Progenitor cell of endocrine pancreas (in vitro differentiated cells): Measurements from ENCODE around the gene HCRT. TPM values are rescaled to one million over a fixed set of nuclear protein-coding genes. Genes with fewer than 3 reads are reported as not detected.
A peak's percentile ranks its signal among the peaks of the same experiment; 100 is the strongest.
"Not testable (repeated sequence)": the region's sequence is repeated elsewhere in the genome, so short reads cannot be mapped to it uniquely, and the experiment has no call there.

Experiments used
- DNase-seq: peaks from one replicate; pipeline ENCODE4 v3.0.0; 2021; ENCODE audit warnings: low spot score; ENCODE audit not compliant: unreplicated experiment
- H3K27ac Mint-ChIP-seq: 2 replicates; pipeline ENCODE4 v1.8.0; 2021; ENCODE audit warnings: mild to moderate bottlenecking, moderate library complexity, mixed read lengths
- H3K27me3 Mint-ChIP-seq: 2 replicates; pipeline ENCODE4 v1.8.0; 2021; ENCODE audit warnings: mixed read lengths
- H3K36me3 Mint-ChIP-seq: 2 replicates; pipeline ENCODE4 v1.8.0; 2022; ENCODE audit warnings: mixed read lengths; ENCODE audit not compliant: insufficient read depth
- H3K4me1 Mint-ChIP-seq: 2 replicates; pipeline ENCODE4 v1.8.0; 2021; ENCODE audit warnings: low read depth, mixed read lengths
- H3K4me3 Mint-ChIP-seq: 2 replicates; pipeline ENCODE4 v1.8.0; 2021; ENCODE audit warnings: low read depth, mild to moderate bottlenecking, moderate library complexity, mixed read lengths
- H3K9me3 Mint-ChIP-seq: 2 replicates; pipeline ENCODE4 v1.8.0; 2021; ENCODE audit warnings: low read depth, mixed read lengths
- total RNA-seq: library from RNA; stranded (reverse); gene quantifications from 2 replicates; pipeline ENCODE4 v1.2.1, GENCODE V29; 2021
- TF ChIP-seq, protein P1 (sequence below): fragments of 200-600 bp; sonication (generic); IDR thresholded peaks from one replicate; pipeline ENCODE4 v1.5.0; 2021; ENCODE audit warnings: antibody characterized with exemption, mild to moderate bottlenecking; ENCODE audit not compliant: unreplicated experiment

HCRT gene
- total RNA-seq, 1 donor from 2014 or later, result not detected

- Mint-ChIP-seq H3K9me3 (no peaks in the 10 kb centered on the region), H3K36me3 (peaks cover 17% of the 10 kb centered on the region), H3K27ac (no peak overlapping the region), H3K27me3 (no peaks in the 10 kb centered on the region), H3K4me3 (no peak overlapping the region), H3K4me1 (no peaks in the 10 kb centered on the region)
- DNase-seq, result no peak
- TF ChIP-seq, protein P1, sequence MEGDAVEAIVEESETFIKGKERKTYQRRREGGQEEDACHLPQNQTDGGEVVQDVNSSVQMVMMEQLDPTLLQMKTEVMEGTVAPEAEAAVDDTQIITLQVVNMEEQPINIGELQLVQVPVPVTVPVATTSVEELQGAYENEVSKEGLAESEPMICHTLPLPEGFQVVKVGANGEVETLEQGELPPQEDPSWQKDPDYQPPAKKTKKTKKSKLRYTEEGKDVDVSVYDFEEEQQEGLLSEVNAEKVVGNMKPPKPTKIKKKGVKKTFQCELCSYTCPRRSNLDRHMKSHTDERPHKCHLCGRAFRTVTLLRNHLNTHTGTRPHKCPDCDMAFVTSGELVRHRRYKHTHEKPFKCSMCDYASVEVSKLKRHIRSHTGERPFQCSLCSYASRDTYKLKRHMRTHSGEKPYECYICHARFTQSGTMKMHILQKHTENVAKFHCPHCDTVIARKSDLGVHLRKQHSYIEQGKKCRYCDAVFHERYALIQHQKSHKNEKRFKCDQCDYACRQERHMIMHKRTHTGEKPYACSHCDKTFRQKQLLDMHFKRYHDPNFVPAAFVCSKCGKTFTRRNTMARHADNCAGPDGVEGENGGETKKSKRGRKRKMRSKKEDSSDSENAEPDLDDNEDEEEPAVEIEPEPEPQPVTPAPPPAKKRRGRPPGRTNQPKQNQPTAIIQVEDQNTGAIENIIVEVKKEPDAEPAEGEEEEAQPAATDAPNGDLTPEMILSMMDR, result no peak
These were observed 24.8 kb upstream of the HCRT start for GRCh38 chr17:42210046-42210445.

GRCh38 chr17:42206153-42206612 lies 20.9 kb upstream of the HCRT start:
- not testable (repeated sequence) for H3K4me1 Mint-ChIP-seq, H3K27ac Mint-ChIP-seq, H3K27me3 Mint-ChIP-seq, DNase-seq, H3K4me3 Mint-ChIP-seq, H3K9me3 Mint-ChIP-seq
- H3K36me3 Mint-ChIP-seq, result peaks cover 26% of the 10 kb centered on the region

GRCh38 chr17:42203354-42203753 lies 18.1 kb upstream of the HCRT start:
- H3K4me3 Mint-ChIP-seq, result no peak overlapping the region
- H3K27me3 Mint-ChIP-seq, result no peaks in the 10 kb centered on the region
- peaks cover 15% of the 10 kb centered on the region for H3K36me3 Mint-ChIP-seq
- TF ChIP-seq, protein P1, result no peak
- no peaks in the 10 kb centered on the region for H3K9me3 Mint-ChIP-seq
- no peak for DNase-seq
- no peak overlapping the region for H3K27ac Mint-ChIP-seq
- H3K4me1 Mint-ChIP-seq, result peaks cover 12% of the 10 kb centered on the region

- no peak overlapping the region for H3K4me3 Mint-ChIP-seq
- H3K27ac Mint-ChIP-seq, result no peak overlapping the region
- TF ChIP-seq, protein P1, result no peak
- no peak for DNase-seq
- H3K9me3 Mint-ChIP-seq, result no peaks in the 10 kb centered on the region
- H3K27me3 Mint-ChIP-seq, result no peaks in the 10 kb centered on the region
- peaks cover 15% of the 10 kb centered on the region for H3K36me3 Mint-ChIP-seq
- H3K4me1 Mint-ChIP-seq, result peaks cover 12% of the 10 kb centered on the region
These were observed 17.4 kb upstream of the HCRT start for GRCh38 chr17:42202696-42203095.

- TF ChIP-seq, protein P1, result no peak
- Mint-ChIP-seq H3K4me1 (peaks cover 12% of the 10 kb centered on the region), H3K27me3 (no peaks in the 10 kb centered on the region), H3K4me3 (no peak overlapping the region), H3K36me3 (peaks cover 14% of the 10 kb centered on the region), H3K9me3 (no peaks in the 10 kb centered on the region), H3K27ac (no peak overlapping the region)
- no peak for DNase-seq
These were observed 16.9 kb upstream of the HCRT start for GRCh38 chr17:42202159-42202558.

GRCh38 chr17:42201458-42201772 lies 16.2 kb upstream of the HCRT start:
- TF ChIP-seq, protein P1, result no peak
- no peak for DNase-seq
- no peak overlapping the region for H3K4me3 Mint-ChIP-seq
- H3K36me3 Mint-ChIP-seq, result peaks cover 13% of the 10 kb centered on the region
- no peaks in the 10 kb centered on the region for H3K27me3 Mint-ChIP-seq
- H3K9me3 Mint-ChIP-seq, result no peaks in the 10 kb centered on the region
- H3K27ac Mint-ChIP-seq, result peak overlapping the region; percentile 84
- peaks cover 12% of the 10 kb centered on the region for H3K4me1 Mint-ChIP-seq
